Astrocyte (in vitro differentiated cells and primary cell): ENCODE results near the gene C3. TPM values are rescaled to one million over a fixed set of nuclear protein-coding genes. Genes with fewer than 3 reads are reported as not detected.

Source experiments
- DNase-seq: peaks from one replicate; pipeline ENCODE4 v3.0.0-alpha.2; 2010; ENCODE audit warnings: low read depth
- FAIRE-seq: peaks from 2 replicates; lab custom pipeline; 2011; peaks lifted over from hg19 to GRCh38; lab: Jason Lieb, UNC
- H2AFZ ChIP-seq: 2 replicates; pipeline ENCODE4 v1.6.0; 2012; ENCODE audit warnings: low read depth, low read length, inconsistent platforms
- H3K27ac ChIP-seq: 2 replicates; pipeline ENCODE4 v1.5.1; 2011; ENCODE audit warnings: low read depth, low read length, inconsistent platforms
- H3K27me3 ChIP-seq: 2 replicates; pipeline ENCODE4 v1.6.0; 2011; ENCODE audit warnings: low read length, inconsistent platforms; ENCODE audit not compliant: insufficient read depth
- H3K36me3 ChIP-seq: 2 replicates; pipeline ENCODE4 v1.5.1; 2011; ENCODE audit warnings: low read length, inconsistent platforms; ENCODE audit not compliant: insufficient read depth
- H3K4me1 ChIP-seq: 2 replicates; pipeline ENCODE4 v1.5.1; 2011; ENCODE audit warnings: low read length, inconsistent platforms; ENCODE audit not compliant: insufficient read depth
- H3K4me2 ChIP-seq: 2 replicates; pipeline ENCODE4 v1.6.0; 2012; ENCODE audit warnings: low read length, inconsistent platforms
- H3K4me3 ChIP-seq: 2 replicates; pipeline ENCODE4 v1.5.1; 2011; ENCODE audit warnings: low read depth, mild to moderate bottlenecking, low read length, inconsistent platforms; ENCODE audit not compliant: insufficient read depth
- H3K79me2 ChIP-seq: 2 replicates; pipeline ENCODE4 v1.6.0; 2012; ENCODE audit warnings: mild to moderate bottlenecking, low read length, inconsistent platforms; ENCODE audit not compliant: insufficient read depth
- H3K9ac ChIP-seq: 2 replicates; pipeline ENCODE4 v1.6.0; 2012; ENCODE audit warnings: mild to moderate bottlenecking, low read length, inconsistent platforms
- H3K9me3 ChIP-seq: 2 replicates; pipeline ENCODE4 v1.5.1; 2012; ENCODE audit warnings: low read depth, mild to moderate bottlenecking, low read length, inconsistent platforms; ENCODE audit not compliant: insufficient read depth
- H4K20me1 ChIP-seq: 2 replicates; pipeline ENCODE4 v1.6.0; 2012; ENCODE audit warnings: low read length, inconsistent platforms; ENCODE audit not compliant: insufficient read depth
- H3K27ac Mint-ChIP-seq: one replicate; pipeline ENCODE4 v1.8.0; 2021; ENCODE audit warnings: mild to moderate bottlenecking, mixed read lengths; ENCODE audit not compliant: unreplicated experiment
- H3K27me3 Mint-ChIP-seq: one replicate; pipeline ENCODE4 v1.8.0; 2021; ENCODE audit warnings: low read depth, mixed read lengths; ENCODE audit not compliant: unreplicated experiment
- H3K36me3 Mint-ChIP-seq: one replicate; pipeline ENCODE4 v1.8.0; 2021; ENCODE audit warnings: low read depth, mixed read lengths; ENCODE audit not compliant: unreplicated experiment
- H3K4me1 Mint-ChIP-seq: one replicate; pipeline ENCODE4 v1.8.0; 2021; ENCODE audit warnings: low read depth, mixed read lengths; ENCODE audit not compliant: unreplicated experiment
- H3K4me3 Mint-ChIP-seq: one replicate; pipeline ENCODE4 v1.8.0; 2021; ENCODE audit warnings: mild to moderate bottlenecking, moderate library complexity, mixed read lengths; ENCODE audit not compliant: unreplicated experiment
- H3K9me3 Mint-ChIP-seq: one replicate; pipeline ENCODE4 v1.8.0; 2021; ENCODE audit warnings: mild to moderate bottlenecking, mixed read lengths; ENCODE audit not compliant: unreplicated experiment
- CTCF ChIP-seq: IDR thresholded peaks from 2 replicates; pipeline ENCODE4 v1.5.1; 2011; ENCODE audit warnings: low read depth, mild to moderate bottlenecking, inconsistent platforms, low read length, moderate library complexity; ENCODE audit not compliant: insufficient read depth
- EZH2 ChIP-seq: IDR thresholded peaks from 2 replicates; pipeline ENCODE4 v1.6.1; 2012; ENCODE audit warnings: mild to moderate bottlenecking, low read length, inconsistent platforms; ENCODE audit not compliant: insufficient read depth
- total RNA-seq: library from RNA; stranded (reverse); gene quantifications from 2 replicates; pipeline ENCODE4 v1.2.1, GENCODE V29; 2021

Gene C3
- total RNA-seq, 1 donor from 2014 or later, result 2.4 TPM

GRCh38 chr19:6712692-6713670, 7.5 kb downstream of the C3 start:
- Mint-ChIP-seq H3K27ac (no peak overlapping the region), H3K4me3 (no peak overlapping the region), H3K9me3 (peaks cover 19% of the 10 kb centered on the region), H3K4me1 (no peaks in the 10 kb centered on the region), H3K27me3 (peaks cover 19% of the 10 kb centered on the region), H3K36me3 (peaks cover 2% of the 10 kb centered on the region)
- Histone ChIP-seq H3K4me2 (no peak overlapping the region), H4K20me1 (no peaks in the 10 kb centered on the region), H2AFZ (no peak overlapping the region), H3K27ac (no peak overlapping the region), H3K4me3 (no peak overlapping the region), H3K27me3 (peaks cover 6% of the 10 kb centered on the region), H3K9me3 (peaks cover 4% of the 10 kb centered on the region), H3K36me3 (no peaks in the 10 kb centered on the region), H3K79me2 (no peaks in the 10 kb centered on the region), H3K9ac (no peak overlapping the region), H3K4me1 (no peaks in the 10 kb centered on the region)
- FAIRE-seq (no peak), DNase-seq (no peak)
- no peak for TF ChIP-seq EZH2

GRCh38 chr19:6712231-6712630, 8.2 kb downstream of the C3 start:
- H3K79me2 ChIP-seq, result no peaks in the 10 kb centered on the region
- no peak overlapping the region for H3K4me3 ChIP-seq
- H4K20me1 ChIP-seq, result no peaks in the 10 kb centered on the region
- Mint-ChIP-seq H3K27ac (no peak overlapping the region), H3K4me3 (no peak overlapping the region), H3K27me3 (peaks cover 19% of the 10 kb centered on the region), H3K36me3 (peaks cover 2% of the 10 kb centered on the region), H3K9me3 (peaks cover 14% of the 10 kb centered on the region), H3K4me1 (no peaks in the 10 kb centered on the region)
- TF ChIP-seq EZH2 (no peak), CTCF (no peak)
- no peak overlapping the region for H3K27ac ChIP-seq
- no peak overlapping the region for H2AFZ ChIP-seq
- H3K4me1 ChIP-seq, result no peaks in the 10 kb centered on the region
- H3K9ac ChIP-seq, result no peak overlapping the region
- H3K27me3 ChIP-seq, result peaks cover 6% of the 10 kb centered on the region
- DNase-seq (no peak), FAIRE-seq (no peak)
- no peaks in the 10 kb centered on the region for H3K36me3 ChIP-seq
- H3K9me3 ChIP-seq, result peaks cover under 1% of the 10 kb centered on the region
- H3K4me2 ChIP-seq, result no peak overlapping the region

GRCh38 chr19:6711605-6712004, 8.8 kb downstream of the C3 start:
- H3K9me3 ChIP-seq, result no peaks in the 10 kb centered on the region
- TF ChIP-seq EZH2 (no peak), CTCF (no peak)
- H3K36me3 ChIP-seq, result no peaks in the 10 kb centered on the region
- Mint-ChIP-seq H3K36me3 (peaks cover 2% of the 10 kb centered on the region), H3K4me3 (no peak overlapping the region), H3K4me1 (no peaks in the 10 kb centered on the region), H3K27me3 (peaks cover 19% of the 10 kb centered on the region), H3K9me3 (peaks cover 14% of the 10 kb centered on the region), H3K27ac (no peak overlapping the region)
- H4K20me1 ChIP-seq, result no peaks in the 10 kb centered on the region
- DNase-seq (no peak), FAIRE-seq (no peak)
- H3K79me2 ChIP-seq, result no peaks in the 10 kb centered on the region
- H3K4me1 ChIP-seq, result no peaks in the 10 kb centered on the region
- no peak overlapping the region for H2AFZ ChIP-seq
- no peak overlapping the region for H3K4me2 ChIP-seq
- H3K4me3 ChIP-seq, result no peak overlapping the region
- H3K27me3 ChIP-seq, result peaks cover 6% of the 10 kb centered on the region
- no peak overlapping the region for H3K27ac ChIP-seq
- H3K9ac ChIP-seq, result no peak overlapping the region
